Peyer's patch (tissue), 4 donors: ENCODE results near the gene PHACTR1.

ENCODE experiments used
- CTCF ChIP-seq, 6 experiments: fragments of 450-650 bp in 4 of 6; fragments of 200-600 bp in 2 of 6; sonication (generic) in 1 of 6; IDR thresholded peaks; one replicate each; pipeline ENCODE4 v1.5.1; 2017 to 2019; ENCODE audit warnings: antibody characterized with exemption in 6 of 6, mild to moderate bottlenecking in 3 of 6, moderate library complexity in 1 of 6
- POLR2A ChIP-seq, 2 donors: fragments of 450-650 bp; IDR thresholded peaks; one replicate each; pipeline ENCODE4 v1.5.1; 2017; ENCODE audit warnings: antibody characterized with exemption in 2 of 2, mild to moderate bottlenecking in 2 of 2, moderate library complexity in 2 of 2

DNA sequence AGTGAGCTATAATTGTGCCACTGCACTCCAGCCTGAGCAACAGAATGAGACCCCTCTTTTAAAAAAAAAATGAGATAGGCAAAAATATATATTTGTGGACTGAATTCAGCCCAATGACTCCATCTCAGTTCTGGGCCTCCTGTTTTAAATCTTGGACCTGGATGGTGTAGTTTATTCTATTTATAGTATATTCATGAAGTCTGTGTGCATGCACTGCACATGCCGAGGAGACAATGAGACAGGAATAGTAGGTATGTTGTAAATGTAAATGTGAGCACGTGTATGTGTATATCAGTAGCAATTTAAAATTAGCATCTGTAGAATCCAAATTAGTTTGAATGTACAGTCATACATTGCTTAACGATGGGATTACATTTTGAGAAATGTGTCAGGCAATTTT, 520.8 kb downstream of the PHACTR1 start:
- TF ChIP-seq CTCF (IDR thresholded peaks at IDR 0.05): no peak
- no peak for TF ChIP-seq POLR2A (IDR thresholded peaks at IDR 0.05)
